ENCODE results near the gene GDA. TPM values are rescaled to one million over a fixed set of nuclear protein-coding genes. Genes with fewer than 3 reads are reported as not detected.

The GDA gene
- total and polyA plus RNA-seq, 7 donors, result 0.07 to 0.52 (median 0.16) TPM

DNA sequence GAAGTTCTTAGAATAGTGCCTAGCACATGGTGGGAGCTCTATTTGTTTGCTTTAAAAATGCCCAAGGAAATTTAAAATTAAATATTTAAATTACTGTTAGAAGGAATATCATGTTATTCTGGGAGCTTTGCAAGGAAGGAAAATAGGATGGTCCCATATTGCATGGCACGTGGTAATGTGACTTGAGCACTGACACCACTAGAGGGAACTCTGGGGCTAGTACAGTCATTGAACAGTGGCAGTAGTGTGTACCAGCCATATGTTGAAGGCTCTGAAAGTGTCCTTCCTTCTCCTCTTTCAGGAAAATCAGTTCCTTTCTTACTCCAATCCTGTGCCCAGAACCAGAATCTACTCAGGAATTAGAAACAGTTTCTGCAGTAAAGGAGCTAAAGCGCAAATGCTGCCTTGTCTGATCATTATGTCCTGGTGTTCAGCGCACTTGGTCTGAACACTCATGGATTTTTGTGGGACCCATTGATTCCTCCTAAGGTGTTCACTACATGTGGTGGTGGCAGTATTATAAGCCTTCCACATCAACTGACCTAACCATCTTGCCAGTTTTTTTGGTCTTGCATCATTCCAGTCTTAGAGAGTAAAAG lies 54.1 kb downstream of the GDA start:
- no peak for ATAC-seq
- H3K27ac ChIP-seq, result no peak overlapping the region
- no peak for DNase-seq
- no peaks in the 10 kb centered on the region for H3K36me3 ChIP-seq (ENCODE audit: insufficient read depth in 1 of 2, low read depth in 1 of 2)
- no peaks in the 10 kb centered on the region for H3K9me3 ChIP-seq
- peaks cover 0 to 3% (median 0%) of the 10 kb centered on the region in 3 donors for H3K27me3 ChIP-seq (ENCODE audit: insufficient read depth in 3 of 3, low read length in 2 of 3)
- 73 to 78% (median 74%) methylated on average over 3 of the region's 3 CpGs for WGBS, 3 donors
- TF ChIP-seq CTCF (IDR thresholded peaks at IDR 0.05), result no peak
- no peak overlapping the region for H3K4me3 ChIP-seq
- intact Hi-C loops (cut with DNase I), result no loop called here
- no peaks in the 10 kb centered on the region for H3K4me1 ChIP-seq

GRCh38 chr9:72204062-72204461 lies 54.8 kb downstream of the GDA start:
- TF ChIP-seq CTCF (IDR thresholded peaks at IDR 0.05), result no peak
- 81 to 87% (median 85%) methylated on average over 7 of the region's 7 CpGs for WGBS, 3 donors
- Histone ChIP-seq H3K4me1 (no peaks in the 10 kb centered on the region), H3K27me3 (ENCODE audit: insufficient read depth in 3 of 3, low read length in 2 of 3) (peaks cover 0 to 3% (median 0%) of the 10 kb centered on the region in 3 donors), H3K9me3 (no peaks in the 10 kb centered on the region), H3K36me3 (ENCODE audit: insufficient read depth in 1 of 2, low read depth in 1 of 2) (no peaks in the 10 kb centered on the region), H3K4me3 (no peak overlapping the region), H3K27ac (no peak overlapping the region)
- ATAC-seq (no peak), DNase-seq (no peak)
- intact Hi-C loops (cut with DNase I), result no loop called here

DNA sequence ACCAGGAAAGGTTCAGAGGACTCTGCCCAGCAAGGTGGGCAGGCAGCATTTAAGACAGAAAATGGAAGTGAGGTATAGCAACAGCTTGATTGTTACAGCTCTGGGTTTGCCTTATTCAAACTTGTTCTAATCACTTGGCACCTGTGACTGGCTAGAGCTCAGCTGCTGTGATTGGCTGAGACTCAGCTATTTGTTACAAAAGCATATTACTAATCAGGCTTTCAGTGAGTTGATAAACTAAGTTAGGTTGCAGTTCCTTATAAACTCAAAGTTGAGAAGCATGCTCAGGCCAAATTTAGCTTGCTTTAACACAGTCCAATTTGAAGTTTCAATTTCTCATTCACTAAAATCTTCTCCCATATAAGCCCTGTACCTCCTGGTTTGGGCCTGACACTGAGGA lies 56.3 kb downstream of the GDA start:
- intact Hi-C loops (cut with DNase I), result no loop called here
- ATAC-seq, result no peak

DNA sequence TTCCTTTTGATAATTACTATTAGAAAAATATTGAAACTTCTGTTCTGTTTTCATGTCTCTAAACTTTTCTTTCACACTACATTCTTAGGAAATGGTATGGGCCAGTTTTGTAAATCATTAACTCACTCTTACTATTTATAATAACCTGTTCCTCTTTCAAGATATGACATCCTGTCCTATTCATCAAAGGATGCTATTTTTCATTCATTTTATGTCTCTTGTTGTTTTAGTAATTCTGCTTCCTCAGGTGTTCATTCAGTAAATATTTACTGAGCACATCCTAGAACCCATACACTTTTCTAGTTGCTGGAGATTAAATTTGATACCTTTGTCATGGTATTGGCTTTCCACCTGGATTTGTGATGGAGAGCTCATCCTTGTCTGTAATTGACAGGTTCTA lies 58.0 kb downstream of the GDA start:
- Histone ChIP-seq H3K4me3 (no peak overlapping the region), H3K4me1 (no peaks in the 10 kb centered on the region), H3K27ac (no peak overlapping the region), H3K36me3 (ENCODE audit: insufficient read depth in 1 of 2, low read depth in 1 of 2) (no peaks in the 10 kb centered on the region), H3K9me3 (no peaks in the 10 kb centered on the region), H3K27me3 (ENCODE audit: insufficient read depth in 3 of 3, low read length in 2 of 3) (no peaks in the 10 kb centered on the region)
- no peak for TF ChIP-seq CTCF (IDR thresholded peaks at IDR 0.05)
- ATAC-seq (no peak), DNase-seq (no peak)
- intact Hi-C loops (cut with DNase I), result no loop called here

More for the DNA sequence above, 56.3 kb downstream of the GDA start:
- Histone ChIP-seq H3K4me1 (no peaks in the 10 kb centered on the region), H3K27ac (no peak overlapping the region), H3K4me3 (no peak overlapping the region), H3K27me3 (ENCODE audit: insufficient read depth in 3 of 3, low read length in 2 of 3) (peaks cover 0 to 3% (median 0%) of the 10 kb centered on the region in 3 donors), H3K9me3 (no peaks in the 10 kb centered on the region), H3K36me3 (ENCODE audit: insufficient read depth in 1 of 2, low read depth in 1 of 2) (no peaks in the 10 kb centered on the region)
- TF ChIP-seq CTCF (IDR thresholded peaks at IDR 0.05), result no peak
- no peak for DNase-seq

- no peak overlapping the region for H3K4me3 ChIP-seq
- WGBS, 3 donors, result 72 to 77% (median 77%) methylated on average over 6 of the region's 6 CpGs
- H3K36me3 ChIP-seq (ENCODE audit: insufficient read depth in 1 of 2, low read depth in 1 of 2), result no peaks in the 10 kb centered on the region
- no peaks in the 10 kb centered on the region for H3K9me3 ChIP-seq
- TF ChIP-seq CTCF (IDR thresholded peaks at IDR 0.05), result no peak
- ATAC-seq (no peak), DNase-seq (no peak)
- intact Hi-C loops (cut with DNase I), result no loop called here
- no peaks in the 10 kb centered on the region for H3K27me3 ChIP-seq (ENCODE audit: insufficient read depth in 3 of 3, low read length in 2 of 3)
- no peaks in the 10 kb centered on the region for H3K4me1 ChIP-seq
- no peak overlapping the region for H3K27ac ChIP-seq
Observed at GRCh38 chr9:72210522-72210921, 61.3 kb downstream of the GDA start.

Data from psoas muscle (tissue), 8 donors.